ENCODE data around the gene UBE2E3. TPM values are rescaled to one million over a fixed set of nuclear protein-coding genes. Genes with fewer than 3 reads are reported as not detected.

UBE2E3 gene
- total and polyA plus RNA-seq, 2 of the 13 experiments (the other 11 are each of a cell fraction or from before 2014, with no cell fraction given): 45.7 to 92.6 TPM

- no peak for TF ChIP-seq ZHX2 (IDR thresholded peaks at IDR 0.05; ENCODE audit: low read depth)
- TF ChIP-seq ZHX2 (CRISPR knock-in tag; IDR thresholded peaks at IDR 0.05; ENCODE audit: borderline replicate concordance): 0 out of 2 replicates have a peak, but pooled peaks have one; percentile 32
- peak; percentile 68; the same call in 1 of the 2 replicates for TF ChIP-seq BRF2 (CRISPR knock-in tag; IDR thresholded peaks at IDR 0.05)
- TF ChIP-seq ZNF720 (CRISPR knock-in tag; IDR thresholded peaks at IDR 0.05): 0 out of 2 replicates have a peak, but pooled peaks have one; percentile 11
- no peak for TF ChIP-seq ZNF737 (CRISPR knock-in tag; IDR thresholded peaks at IDR 0.05; ENCODE audit: borderline replicate concordance)
- TF ChIP-seq RBM39 (IDR thresholded peaks at IDR 0.05; ENCODE audit: low read depth, low read length, poor library complexity, severe bottlenecking): no peak
- TF ChIP-seq YY1 (IDR thresholded peaks at IDR 0.05; ENCODE audit: insufficient read depth, insufficient replicate concordance, low read depth, low read length): no peak
- TF ChIP-seq ZSCAN5A (CRISPR knock-in tag; IDR thresholded peaks at IDR 0.05; ENCODE audit: borderline replicate concordance): peak; percentile 14; the same call in 1 of the 2 replicates
- TF ChIP-seq ZNF274 (CRISPR knock-in tag; IDR thresholded peaks at IDR 0.05): 0 out of 2 replicates have a peak, but pooled peaks have one; percentile 55
- TF ChIP-seq ZNF280D (CRISPR knock-in tag; IDR thresholded peaks at IDR 0.05): 0 out of 2 replicates have a peak, but pooled peaks have one; percentile 11
- TF ChIP-seq ZNF34 (CRISPR knock-in tag; IDR thresholded peaks at IDR 0.05; ENCODE audit: borderline replicate concordance): 0 out of 2 replicates have a peak, but pooled peaks have one; percentile 34
- TF ChIP-seq POLR2G (IDR thresholded peaks at IDR 0.05; ENCODE audit: low read depth, low read length): peak; percentile 70; the same call in 1 of the 2 replicates
- no peak for TF ChIP-seq SNRNP70 (IDR thresholded peaks at IDR 0.05; ENCODE audit: low read depth, low read length)
- TF ChIP-seq MAFK (conservative IDR thresholded peaks at IDR 0.05 in 1 of 2, IDR thresholded peaks at IDR 0.05 in 1 of 2; ENCODE audit: low read length in 2 of 2): 0 out of 4 replicates have a peak, but pooled peaks of 1 of the 2 experiments have one; percentile 2
- peak; percentile 43 for TF ChIP-seq GABPA (IDR thresholded peaks at IDR 0.05; ENCODE audit: low read depth, low read length)
- no peak for TF ChIP-seq GABPA (CRISPR knock-in tag; IDR thresholded peaks at IDR 0.05; ENCODE audit: low read depth)
These were observed at the start of gene UBE2E3 (continued) for GRCh38 chr2:180980106-180980942.
